ENCODE data around the gene PIGU. TPM values are rescaled to one million over a fixed set of nuclear protein-coding genes. Genes with fewer than 3 reads are reported as not detected.

Gene PIGU
- total RNA-seq, 1 donor from 2014 or later: 20.7 TPM

DNA sequence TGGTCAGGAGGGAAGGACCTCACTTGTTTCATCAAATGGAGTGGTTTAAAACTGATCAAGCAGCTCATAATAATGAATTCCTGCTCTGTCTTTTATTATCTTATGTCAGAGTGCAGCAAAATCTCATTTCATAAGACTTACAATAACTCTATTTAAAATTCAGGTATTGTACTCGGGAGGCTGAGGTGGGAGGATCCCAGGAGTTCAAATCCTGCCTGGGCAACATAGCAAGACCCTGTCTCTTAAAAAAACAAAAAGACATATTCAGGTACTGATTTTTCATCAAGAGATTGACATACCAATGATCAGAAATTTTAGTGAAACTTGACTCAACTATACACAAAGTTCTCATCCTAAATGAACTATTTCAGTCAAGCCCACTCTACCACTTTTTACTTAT lies 166.3 kb downstream of the PIGU start:
- Histone ChIP-seq H3K27me3 (ENCODE audit: control insufficient read depth, insufficient read depth, low read length) (no peaks in the 10 kb centered on the region), H3K36me3 (ENCODE audit: control insufficient read depth, insufficient read depth, low read length) (no peaks in the 10 kb centered on the region), H3K4me3 (ENCODE audit: low read depth, low read length) (no peak overlapping the region)
- TF ChIP-seq, protein P1, sequence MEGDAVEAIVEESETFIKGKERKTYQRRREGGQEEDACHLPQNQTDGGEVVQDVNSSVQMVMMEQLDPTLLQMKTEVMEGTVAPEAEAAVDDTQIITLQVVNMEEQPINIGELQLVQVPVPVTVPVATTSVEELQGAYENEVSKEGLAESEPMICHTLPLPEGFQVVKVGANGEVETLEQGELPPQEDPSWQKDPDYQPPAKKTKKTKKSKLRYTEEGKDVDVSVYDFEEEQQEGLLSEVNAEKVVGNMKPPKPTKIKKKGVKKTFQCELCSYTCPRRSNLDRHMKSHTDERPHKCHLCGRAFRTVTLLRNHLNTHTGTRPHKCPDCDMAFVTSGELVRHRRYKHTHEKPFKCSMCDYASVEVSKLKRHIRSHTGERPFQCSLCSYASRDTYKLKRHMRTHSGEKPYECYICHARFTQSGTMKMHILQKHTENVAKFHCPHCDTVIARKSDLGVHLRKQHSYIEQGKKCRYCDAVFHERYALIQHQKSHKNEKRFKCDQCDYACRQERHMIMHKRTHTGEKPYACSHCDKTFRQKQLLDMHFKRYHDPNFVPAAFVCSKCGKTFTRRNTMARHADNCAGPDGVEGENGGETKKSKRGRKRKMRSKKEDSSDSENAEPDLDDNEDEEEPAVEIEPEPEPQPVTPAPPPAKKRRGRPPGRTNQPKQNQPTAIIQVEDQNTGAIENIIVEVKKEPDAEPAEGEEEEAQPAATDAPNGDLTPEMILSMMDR (IDR thresholded peaks at IDR 0.05; ENCODE audit: insufficient read depth, low read length, poor library complexity, severe bottlenecking): no peak
- no peak for DNase-seq (ENCODE audit: low read depth)

Other genes starting within 250 kb of the PIGU start
- 143 TPM in 2 replicates for gene DYNLRB1, start 160.7 kb downstream of the PIGU start, total RNA-seq
- 63.0 and 72.5 TPM in 2 replicates for gene MAP1LC3A, start 118.4 kb downstream of the PIGU start, total RNA-seq
- 15.0 and 19.9 TPM in 2 replicates for gene TP53INP2, start 27.3 kb upstream of the PIGU start, total RNA-seq
- gene NCOA6, start 148.6 kb upstream of the PIGU start, total RNA-seq: 16.6 and 18.0 TPM in 2 replicates
- 8.4 and 12.5 TPM in 2 replicates for gene GGT7, start 195.8 kb upstream of the PIGU start, total RNA-seq
- gene ACSS2, start 199.5 kb upstream of the PIGU start, total RNA-seq: 29.2 and 33.1 TPM in 2 replicates

Data from kidney epithelial cell (primary cell).